ENCODE measurements around the gene LRIT2.

DNA sequence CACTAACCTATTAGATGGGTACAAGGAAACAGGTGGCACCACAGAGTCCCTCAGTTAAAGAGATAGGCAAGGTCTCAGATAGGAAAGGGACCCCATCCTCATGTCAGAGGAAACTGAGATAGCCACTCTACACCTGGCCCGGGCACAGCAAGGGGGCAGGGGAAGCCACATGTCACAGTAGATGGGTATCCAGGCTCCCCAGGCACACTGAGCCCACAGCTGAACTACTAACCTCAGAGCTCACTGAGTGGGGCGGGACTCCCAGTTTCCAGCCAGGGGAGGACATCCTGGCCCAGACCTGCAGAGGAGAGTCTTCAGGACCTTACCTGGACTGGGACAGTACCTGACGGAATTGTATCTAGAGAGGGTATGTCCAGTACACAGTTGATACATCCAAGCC lies 34.7 kb downstream of the LRIT2 start:
- TF ChIP-seq POLR2A (IDR thresholded peaks at IDR 0.05), result no peak
- TF ChIP-seq CTCF (IDR thresholded peaks at IDR 0.05), result no peak

All from adrenal gland (tissue), 5 donors.